ENCODE data around the gene TIFAB.

Gene TIFAB

GRCh38 chr5:135473956-135474670 is 22.0 kb upstream of the TIFAB start:
- in situ Hi-C loops (cut with MboI; ENCODE audit: low pct_unique_long_range_greater_than_20kb, low sequenced_read_pairs, unreplicated experiment), result no loop called here
- no peak for DNase-seq (ENCODE audit: low spot score)

GRCh38 chr5:135472141-135472540 is 20.0 kb upstream of the TIFAB start:
- in situ Hi-C loops (cut with MboI; ENCODE audit: low pct_unique_long_range_greater_than_20kb, low sequenced_read_pairs, unreplicated experiment), result no loop called here
- TF ChIP-seq CTCF (IDR thresholded peaks at IDR 0.05; ENCODE audit: extremely low read depth, insufficient read depth, missing control alignments), result no peak
- DNase-seq (ENCODE audit: low spot score), result no peak

More at GRCh38 chr5:135473956-135474670, 22.0 kb upstream of the TIFAB start:
- no peak for TF ChIP-seq CTCF (IDR thresholded peaks at IDR 0.05; ENCODE audit: extremely low read depth, insufficient read depth, missing control alignments)

- no peak for TF ChIP-seq CTCF (IDR thresholded peaks at IDR 0.05; ENCODE audit: extremely low read depth, insufficient read depth, missing control alignments)
- in situ Hi-C loops (cut with MboI; ENCODE audit: low pct_unique_long_range_greater_than_20kb, low sequenced_read_pairs, unreplicated experiment), result no loop called here
- DNase-seq (ENCODE audit: low spot score), result no peak
Measured at GRCh38 chr5:135471726-135472125, 19.6 kb upstream of the TIFAB start.

GRCh38 chr5:135469911-135470310 is 17.8 kb upstream of the TIFAB start:
- DNase-seq (ENCODE audit: low spot score), result no peak
- TF ChIP-seq CTCF (IDR thresholded peaks at IDR 0.05; ENCODE audit: extremely low read depth, insufficient read depth, missing control alignments), result no peak
- in situ Hi-C loops (cut with MboI; ENCODE audit: low pct_unique_long_range_greater_than_20kb, low sequenced_read_pairs, unreplicated experiment), result loop anchor here (10.0 kb wide), 1 partner anchor 365 kb away; the partner anchor contains the start of gene SLC25A48

GRCh38 chr5:135468541-135468940 is 16.4 kb upstream of the TIFAB start:
- TF ChIP-seq CTCF (IDR thresholded peaks at IDR 0.05; ENCODE audit: extremely low read depth, insufficient read depth, missing control alignments), result no peak
- in situ Hi-C loops (cut with MboI; ENCODE audit: low pct_unique_long_range_greater_than_20kb, low sequenced_read_pairs, unreplicated experiment), result loop anchor here (10.0 kb wide), 1 partner anchor 366 kb away; the partner anchor contains the start of gene SLC25A48
- no peak for DNase-seq (ENCODE audit: low spot score)

- in situ Hi-C loops (cut with MboI; ENCODE audit: low pct_unique_long_range_greater_than_20kb, low sequenced_read_pairs, unreplicated experiment), result loop anchor here (10.0 kb wide), 1 partner anchor 367 kb away; the partner anchor contains the start of gene SLC25A48
- TF ChIP-seq CTCF (IDR thresholded peaks at IDR 0.05; ENCODE audit: extremely low read depth, insufficient read depth, missing control alignments), result no peak
- DNase-seq (ENCODE audit: low spot score), result no peak
Measured at GRCh38 chr5:135467871-135468485, 15.8 kb upstream of the TIFAB start.

Data from GM13977 (cell line).